DMS114 treated with DMSO at 0.1 percent for 48 hours (cell line): ENCODE results near the gene PRDX2.
"Not testable (repeated sequence)": the region's sequence is repeated elsewhere in the genome, so short reads cannot be mapped to it uniquely, and the experiment has no call there.

Experiments
- DNase-seq: peaks from one replicate; lab custom pipeline; 2025; ENCODE audit not compliant: unreplicated experiment; lab: John Stamatoyannopoulos, UW

PRDX2 gene

DNA sequence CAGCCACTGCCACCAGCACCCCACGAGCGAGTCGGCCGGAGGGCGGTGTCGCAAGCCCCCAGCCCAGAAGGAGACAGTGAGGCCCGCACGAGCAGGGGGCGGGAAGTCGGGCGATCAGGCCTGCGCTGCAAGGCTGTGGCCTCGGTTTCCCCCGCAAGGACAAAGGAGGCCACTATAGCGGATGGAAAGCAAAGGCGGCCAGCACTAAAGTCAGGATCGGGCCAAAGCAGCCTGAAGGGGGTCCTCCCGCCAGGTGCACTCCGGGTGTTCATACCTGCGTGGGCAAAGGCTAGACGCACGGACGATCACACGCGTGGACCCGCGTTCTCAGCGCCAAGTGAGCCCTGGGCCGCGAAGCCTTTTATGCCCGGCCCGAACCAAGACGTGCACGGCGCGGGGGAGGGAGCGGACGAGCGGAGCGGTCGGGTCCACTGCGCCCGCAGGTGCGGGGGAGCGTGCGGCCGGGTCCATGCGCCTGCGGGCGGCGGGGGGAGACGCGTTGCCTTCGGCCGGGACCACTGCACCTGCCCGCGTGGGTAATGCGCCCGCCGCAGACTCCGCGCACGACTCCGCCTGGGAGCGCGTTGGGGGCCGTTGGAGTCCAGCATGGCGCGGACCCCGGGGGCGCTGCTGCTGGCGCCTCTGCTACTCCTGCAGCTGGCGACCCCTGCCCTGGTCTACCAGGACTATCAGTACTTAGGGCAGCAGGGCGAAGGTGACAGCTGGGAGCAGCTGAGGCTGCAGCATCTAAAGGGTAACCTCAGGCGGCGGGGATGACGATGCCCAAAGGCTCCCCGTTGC lies at the start of gene PRDX2, which contains the start of gene THSD8:
TSS of gene PRDX2 (minus strand) at position 335 of the 801 bp plus-strand sequence. CDS start 539 bp downstream, outside the sequence.
TSS of gene THSD8 (plus strand) at position 604 of the 801 bp plus-strand sequence. CDS start at position 607, 3 bp downstream.
- DNase-seq = no peak

DNA sequence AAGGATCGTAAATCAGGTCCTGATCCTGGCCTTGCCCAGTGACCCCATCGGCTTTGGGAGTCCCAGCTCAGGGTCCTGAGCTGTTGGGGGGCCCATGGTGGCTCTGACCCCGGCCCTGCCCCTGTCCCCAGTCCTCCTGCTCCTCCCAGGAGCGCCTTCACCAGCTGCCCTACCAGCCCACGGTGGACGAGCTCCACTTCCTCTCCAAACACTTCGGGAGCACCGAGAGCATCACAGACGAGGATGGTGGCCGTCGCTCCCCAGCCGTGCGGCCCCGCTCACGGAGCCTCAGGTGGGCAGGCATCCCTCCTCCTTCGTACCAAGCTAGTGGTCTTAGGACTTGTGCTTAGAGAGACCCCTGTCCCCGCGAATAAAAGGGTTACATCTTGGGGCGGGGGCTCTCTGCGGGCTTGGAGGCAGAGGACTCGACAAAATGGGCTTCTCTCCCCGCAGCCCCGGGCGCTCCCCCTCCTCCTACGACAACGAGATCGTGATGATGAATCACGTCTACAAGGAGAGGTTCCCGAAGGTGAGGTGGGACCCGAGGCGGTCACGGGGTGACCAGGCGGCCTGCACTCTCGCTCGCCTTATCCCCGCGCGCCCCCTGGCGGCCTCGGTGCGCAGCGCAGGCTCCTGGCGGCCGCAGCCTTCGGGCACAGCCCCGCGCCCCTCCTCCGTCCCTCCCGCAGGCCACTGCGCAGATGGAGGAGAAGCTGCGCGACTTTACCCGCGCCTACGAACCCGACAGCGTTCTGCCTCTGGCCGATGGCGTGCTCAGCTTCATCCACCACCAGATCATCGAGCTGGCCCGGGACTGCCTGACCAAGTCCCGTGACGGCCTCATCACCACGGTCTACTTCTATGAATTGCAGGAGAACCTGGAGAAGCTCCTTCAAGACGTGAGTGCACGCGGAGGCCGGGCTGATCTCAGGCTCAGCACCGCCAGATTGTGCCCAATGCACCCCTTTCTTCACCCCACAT lies 45.8 kb upstream of the PRDX2 start:
- DNase-seq = no peak

DNA sequence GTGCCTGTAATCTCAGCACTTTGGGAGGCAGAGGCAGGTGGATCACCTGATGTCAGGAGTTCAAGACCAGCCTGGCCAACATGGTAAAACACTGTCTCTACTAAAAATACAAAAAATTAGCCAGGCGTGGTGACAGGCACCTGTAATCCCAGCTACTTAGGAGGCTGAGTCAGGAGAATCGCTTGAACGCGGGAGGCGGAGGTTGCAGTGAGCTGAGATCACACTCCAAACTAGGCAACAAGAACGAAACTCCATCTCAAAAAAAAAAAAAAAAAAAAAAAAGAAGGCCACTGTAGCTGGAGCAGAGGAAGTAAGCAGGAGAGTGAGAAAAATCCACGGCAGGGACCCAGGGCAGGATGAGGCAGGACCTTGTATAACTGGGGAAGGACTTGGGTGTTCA lies 45.0 kb upstream of the PRDX2 start:
- not testable (repeated sequence) for DNase-seq

DNA sequence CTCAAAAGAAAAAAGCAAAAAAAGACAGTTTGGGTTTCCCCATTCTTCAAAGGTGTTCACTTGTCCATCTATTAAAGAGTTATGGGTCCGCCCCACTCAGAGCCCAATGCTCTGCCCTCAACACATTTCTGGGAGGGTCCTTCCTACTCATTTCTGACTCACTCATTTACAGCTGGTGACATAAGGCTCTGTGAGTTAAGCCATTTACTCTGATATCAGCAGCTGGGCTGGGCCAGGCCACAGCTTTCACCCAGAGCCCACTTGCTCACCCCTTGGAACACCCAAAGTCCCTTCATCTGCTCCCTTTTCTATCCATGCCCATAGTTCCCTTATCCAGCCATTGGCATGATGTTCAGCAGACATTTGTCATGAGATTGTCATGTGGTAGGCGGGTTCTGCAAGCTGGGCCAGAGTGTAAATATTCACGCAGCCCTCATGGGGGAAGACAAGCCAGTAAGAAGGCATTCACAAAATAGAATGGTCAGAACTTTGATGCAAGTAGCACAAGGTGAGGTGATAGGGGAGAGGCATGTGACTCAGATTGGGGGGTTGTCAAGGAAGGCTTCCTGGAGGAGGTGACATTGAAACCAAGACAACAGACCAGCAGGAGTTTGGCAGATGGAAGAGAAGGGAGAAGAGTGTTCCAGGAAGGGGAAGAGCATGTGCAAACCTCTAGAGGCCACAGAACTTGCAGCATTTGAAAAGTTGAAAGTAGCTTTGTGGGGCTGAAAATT lies 42.6 kb upstream of the PRDX2 start:
- DNase-seq = no peak

DNA sequence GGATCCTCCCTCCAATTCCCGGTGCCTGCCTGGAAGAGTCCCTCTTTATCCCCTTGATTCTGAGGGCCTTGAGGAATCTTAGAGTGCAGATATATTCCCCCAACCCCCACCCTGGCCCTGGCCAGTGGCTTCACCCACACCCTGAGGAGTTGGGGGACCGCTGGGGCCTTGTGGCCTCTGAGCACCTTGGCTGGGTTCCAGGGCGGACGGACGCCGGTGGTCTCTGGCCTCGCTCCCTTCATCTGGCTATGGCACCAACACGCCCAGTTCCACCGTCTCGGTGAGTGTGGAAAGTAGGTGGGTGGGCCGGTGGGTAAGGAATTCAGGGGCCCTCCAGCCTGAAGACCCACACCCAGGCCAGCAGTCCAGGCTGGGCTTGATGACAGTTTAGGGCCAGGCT lies 41.7 kb upstream of the PRDX2 start:
- no peak for DNase-seq

DNA sequence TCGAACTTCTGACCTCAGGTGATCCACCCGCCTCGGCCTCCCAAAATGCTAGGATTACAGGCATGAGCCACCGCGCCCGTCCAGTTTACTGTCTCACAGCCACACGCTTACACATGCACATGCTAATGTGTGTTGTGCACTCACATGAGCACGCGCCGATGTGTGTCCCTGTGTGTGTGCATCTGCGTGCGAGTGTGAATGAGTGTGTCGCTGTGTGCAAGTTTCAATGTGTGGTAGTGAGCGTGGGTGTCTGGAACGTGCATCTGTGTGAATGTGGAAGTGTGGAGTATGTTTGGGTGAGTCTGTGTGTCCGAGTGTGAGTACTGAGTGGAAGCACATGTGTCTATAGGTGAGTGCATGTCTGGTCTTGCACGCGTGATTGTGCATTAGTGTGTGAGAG lies 40.9 kb upstream of the PRDX2 start:
- no peak for DNase-seq

DNA sequence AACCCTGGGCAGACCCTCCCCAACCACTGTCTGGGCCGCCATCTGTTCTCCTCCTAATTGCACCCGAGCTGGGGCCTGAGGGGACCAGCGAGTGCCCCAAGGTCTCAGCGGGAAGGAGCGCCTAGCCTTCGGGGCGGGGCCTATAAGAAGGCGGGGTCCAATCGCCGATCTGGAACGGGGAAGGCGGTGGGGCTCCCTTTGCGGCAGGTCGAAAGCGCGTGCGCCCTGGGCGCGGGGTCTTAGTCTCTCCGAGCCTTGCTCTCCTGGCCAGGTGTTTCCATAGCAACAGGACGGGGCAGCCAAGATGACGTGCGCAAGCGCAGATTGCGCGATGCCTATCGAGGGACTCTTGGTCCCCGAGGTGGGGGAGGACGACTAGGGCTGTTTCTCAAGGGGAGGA lies 39.5 kb upstream of the PRDX2 start:
- DNase-seq = no peak

DNA sequence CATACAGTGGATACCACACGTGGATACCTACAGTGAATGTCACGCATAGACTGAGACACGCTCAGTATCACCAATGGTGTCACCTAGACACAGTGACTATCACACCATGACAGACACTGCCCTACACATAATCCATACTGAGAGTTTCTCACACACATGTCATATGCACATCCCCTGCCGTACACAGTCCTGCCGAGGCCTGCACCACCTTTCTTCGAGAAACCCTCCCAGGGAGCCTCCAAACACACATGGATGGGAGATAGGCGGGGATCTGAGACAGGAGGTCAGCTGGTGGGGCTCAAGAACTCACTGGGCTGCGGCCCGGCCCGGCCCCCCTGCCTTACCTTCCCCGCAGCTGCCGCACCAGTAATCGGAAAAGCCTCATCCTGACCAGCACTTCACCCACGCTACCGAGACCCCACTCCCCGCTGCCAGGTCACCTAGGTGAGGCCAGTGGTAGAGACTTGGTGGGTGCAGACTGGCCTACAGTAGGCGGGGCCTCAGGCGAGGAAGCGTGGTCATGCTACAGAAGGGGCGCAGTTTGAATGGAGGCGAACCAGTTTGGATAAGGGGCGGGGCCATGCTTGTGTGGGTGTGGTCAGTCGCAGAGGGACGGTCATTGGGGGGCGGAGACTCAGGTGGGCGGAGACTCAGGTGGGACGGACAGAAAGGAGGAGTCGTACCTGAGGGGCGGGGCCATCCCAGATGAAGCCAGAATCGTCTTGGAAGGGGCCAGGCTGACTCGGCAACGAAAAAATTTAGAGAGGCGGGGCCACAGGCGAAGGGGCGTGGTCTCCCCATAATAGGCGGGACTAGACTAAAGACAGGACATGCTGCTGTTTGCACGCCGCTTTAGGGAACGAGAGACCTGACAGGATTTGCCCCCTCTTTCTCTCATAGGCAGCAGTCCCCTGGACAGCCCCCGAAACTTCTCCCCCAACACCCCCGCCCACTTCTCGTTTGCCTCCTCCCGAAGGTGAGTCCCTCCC lies 38.8 kb upstream of the PRDX2 start:
- no peak for DNase-seq

DNA sequence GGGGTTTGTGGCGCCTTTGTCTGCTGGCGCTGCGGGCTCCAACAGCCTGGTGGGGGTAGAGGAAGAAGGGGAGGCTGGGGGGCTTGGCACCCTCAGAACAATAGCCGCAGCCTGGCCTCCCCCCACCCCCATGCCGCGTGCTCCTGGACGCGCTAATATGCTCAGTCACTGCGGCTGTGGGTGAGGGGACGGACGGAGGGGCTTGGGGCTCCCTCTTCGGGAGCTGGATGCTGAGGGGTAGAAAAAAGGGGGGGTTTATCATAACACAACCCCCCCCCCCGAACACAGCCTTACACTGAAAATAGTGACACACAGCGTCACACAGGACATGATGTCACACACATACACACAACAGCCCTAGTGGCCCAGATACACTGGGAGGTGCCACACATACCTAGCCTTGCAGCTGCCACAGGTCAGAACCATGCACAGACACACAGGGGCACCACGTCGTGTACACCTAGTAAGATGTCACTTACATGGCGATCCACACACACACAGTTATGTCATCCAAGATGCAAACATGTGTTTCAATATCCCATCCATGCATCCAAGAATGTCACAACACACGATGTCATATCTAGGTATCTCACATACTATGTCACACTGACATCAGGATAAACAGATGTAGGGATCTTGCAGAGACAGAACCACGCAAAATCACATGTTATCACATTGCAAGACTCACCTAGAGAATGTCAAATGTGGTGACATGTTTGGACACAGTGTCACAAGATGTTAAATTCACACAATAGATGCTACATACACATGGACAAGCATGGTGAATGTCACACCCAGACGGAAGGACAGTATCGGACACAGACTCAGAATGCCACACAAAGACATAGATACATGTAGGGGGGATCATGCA lies 37.5 kb upstream of the PRDX2 start:
- DNase-seq = no peak

DNA sequence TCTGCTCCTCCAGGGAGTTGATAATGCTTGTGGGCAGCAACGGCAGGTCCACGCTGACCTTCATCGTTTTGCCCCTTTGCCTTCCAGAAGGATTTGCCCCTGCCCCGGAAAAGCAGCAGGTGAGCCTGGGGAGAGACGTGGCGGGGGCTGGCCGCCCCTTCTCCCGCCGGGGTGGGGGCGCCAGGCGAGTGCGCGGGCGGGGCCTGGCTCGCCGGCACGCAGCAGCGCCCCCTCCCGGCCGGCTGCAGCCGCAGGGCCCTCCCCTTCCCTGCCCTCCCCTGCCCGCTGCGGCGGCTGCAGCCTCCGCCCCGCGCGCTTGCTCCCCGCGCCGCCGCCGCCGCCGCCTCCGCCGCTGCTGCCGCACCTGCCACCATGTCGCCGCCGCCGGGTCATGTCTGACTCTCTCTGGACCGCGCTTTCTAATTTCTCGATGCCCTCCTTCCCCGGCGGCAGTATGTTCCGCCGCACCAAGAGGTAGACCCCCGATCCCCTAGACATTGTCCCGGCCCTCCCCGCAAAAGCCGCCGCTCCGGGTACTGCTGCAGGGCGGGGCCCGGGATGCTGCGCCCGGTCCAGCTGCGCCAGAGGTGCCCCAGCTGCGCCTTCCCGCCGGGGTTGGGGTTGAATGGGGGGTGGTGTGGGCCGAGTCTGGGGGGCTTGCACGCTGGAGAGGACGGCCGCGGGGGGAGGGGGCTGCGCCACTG lies 36.7 kb upstream of the PRDX2 start, which contains the start of gene MAST1:
TSS of gene MAST1 (plus strand) at position 334 of the 704 bp plus-strand sequence. CDS start at position 392, 58 bp downstream.
- no peak for DNase-seq

DNA sequence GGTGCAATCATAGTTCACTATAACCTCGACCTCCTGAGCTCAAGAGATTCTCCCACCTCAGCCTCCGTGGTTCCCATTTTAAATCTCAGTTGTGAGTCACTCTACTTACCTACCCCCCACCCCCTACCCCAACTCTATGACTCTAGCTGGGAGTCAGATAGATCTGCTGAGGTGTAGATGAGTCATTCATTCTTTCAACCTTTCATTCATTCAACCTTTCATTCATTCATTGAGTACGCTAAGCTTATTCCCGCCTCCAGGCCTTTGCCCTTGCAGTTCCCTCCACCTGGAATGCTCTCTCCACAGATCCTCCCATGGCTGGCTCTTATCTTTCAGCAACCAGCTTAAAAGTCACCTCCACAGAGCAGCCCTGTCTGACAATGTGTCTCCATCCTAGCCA lies 35.6 kb upstream of the PRDX2 start:
- no peak for DNase-seq

DNA sequence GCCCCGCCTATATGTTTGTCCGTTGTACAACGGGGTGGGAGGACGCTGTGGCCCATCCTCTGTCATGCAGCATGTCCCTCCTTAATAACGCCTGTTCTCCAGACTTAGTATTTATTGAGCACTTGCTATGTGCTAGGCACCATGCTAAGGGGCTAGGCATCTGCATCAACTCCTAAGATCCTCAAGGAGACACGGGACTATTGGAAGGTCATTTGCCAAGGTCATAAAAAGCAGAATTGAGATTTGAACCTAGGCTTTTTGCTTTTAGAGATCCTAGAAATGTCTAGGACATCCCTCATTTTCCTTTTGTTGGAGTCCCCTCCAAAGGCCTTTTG lies 34.9 kb upstream of the PRDX2 start:
- DNase-seq = no peak

DNA sequence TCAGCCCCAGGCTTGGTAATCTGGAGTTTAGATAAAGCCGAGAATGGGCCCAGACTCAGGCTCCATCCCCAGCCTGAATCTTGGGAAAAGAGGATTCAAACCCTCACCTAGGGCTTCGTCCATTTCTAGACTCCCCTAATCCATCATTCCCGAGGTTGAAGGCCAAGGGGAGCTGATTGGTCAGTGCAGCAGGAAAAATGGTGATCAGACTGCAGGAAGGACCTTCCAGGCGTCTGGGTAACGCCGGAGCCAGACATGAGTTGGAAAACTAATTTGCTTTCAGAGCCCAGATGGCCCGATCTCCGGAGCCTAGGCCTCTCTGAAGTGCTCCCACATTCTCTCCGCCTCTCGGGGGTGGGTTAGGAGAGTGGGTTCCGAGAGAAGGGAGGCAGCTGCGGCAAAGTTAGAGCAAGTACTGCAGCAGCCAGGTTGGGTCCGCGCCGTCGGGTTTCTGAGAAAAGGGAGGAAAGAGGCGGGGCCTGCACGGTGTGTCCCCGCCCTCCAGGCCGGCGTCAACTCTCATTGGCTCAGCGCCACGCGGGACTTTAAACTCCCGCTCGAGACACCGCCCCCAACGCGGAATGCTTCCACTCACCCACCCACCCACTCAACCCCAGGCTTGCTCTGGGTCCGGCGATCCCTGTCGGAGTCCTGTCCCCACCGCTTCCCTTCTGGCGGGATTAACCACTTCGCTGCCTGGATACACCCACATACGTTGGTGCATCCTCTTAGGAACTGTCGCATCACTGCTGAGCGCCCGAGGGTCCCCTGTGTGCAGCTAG lies 33.6 kb upstream of the PRDX2 start:
- peak; percentile 43 for DNase-seq

DNA sequence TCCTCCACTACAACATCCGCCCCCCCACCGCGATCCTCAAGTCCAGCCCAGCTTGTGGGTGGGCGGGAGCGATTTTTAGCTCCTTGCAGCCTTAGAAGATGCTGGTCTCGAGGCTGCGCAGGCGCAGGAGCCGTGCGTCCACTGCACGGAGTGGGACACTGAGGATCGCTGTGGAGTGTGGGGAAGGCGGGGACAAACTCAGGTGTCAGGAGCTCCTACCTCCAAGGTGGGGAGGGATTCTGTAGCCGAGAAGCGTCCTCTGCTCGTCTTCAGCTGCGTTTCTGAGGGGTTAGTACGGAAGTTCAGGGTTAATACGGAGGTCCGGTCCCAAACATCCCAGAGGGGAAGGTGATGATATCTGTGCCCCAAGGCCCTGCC lies 33.0 kb upstream of the PRDX2 start, which contains the start of gene RTBDN:
TSS of gene RTBDN (minus strand) at position 14 of the 378 bp plus-strand sequence. CDS start 4,600 bp downstream, outside the sequence.
- DNase-seq = peak; percentile 15

DNA sequence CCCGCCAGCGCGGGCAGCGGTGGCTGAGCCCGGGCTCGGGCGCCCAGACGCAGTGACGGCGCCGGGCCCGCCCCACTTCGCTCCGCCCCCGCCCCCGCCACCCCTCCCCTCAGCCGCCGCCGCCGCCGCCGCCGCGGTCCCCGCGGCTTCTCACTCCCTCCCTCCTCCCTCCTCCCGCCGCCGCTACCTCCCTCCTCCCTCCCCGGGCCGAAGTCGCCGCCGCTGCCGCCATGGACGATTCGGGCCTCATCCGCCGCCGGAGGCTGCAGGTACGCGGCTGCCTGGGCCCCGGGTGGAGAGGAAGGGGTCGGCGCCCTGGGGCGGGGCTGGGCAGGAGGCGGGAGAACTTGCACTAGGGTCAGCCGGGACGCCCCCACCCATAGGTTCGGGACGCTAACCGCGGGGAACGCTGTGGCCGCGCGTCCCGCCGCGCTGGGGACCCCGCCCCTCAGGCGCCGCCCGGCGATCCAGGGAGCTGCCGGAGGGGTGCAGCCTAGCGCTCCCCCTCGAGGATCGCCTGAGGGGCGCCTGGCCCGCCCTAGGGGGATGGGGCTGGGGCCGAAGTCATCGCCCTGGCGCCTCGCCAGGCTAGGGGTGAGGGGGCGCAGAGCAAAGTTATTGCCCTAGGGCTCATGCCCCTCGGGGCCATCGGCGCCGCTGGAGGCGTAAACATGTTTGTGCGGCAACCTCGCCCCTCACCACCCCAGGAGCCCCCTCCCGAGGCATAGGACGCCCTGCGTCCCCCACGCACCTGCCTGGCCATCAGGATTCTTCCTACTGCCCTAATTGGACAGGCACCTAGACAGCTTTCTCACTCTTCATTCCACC lies 32.4 kb upstream of the PRDX2 start:
- DNase-seq = no peak

DNA sequence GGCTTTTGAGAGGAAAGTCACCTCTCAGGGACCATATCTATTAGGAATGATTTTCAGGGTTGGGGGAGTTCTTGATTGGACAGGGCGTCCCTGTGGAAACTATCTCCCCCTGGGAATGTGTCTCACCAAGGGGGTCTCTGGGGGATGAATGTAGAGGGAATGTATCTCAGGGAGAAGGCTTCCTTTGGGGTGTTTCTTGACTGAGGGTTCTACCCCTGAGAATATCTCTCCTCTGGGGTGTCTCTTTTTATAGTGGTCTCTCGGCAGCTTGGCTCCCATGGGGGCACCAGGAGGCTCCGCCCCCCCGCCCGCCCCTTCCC lies 31.8 kb upstream of the PRDX2 start:
- DNase-seq = no peak

DNA sequence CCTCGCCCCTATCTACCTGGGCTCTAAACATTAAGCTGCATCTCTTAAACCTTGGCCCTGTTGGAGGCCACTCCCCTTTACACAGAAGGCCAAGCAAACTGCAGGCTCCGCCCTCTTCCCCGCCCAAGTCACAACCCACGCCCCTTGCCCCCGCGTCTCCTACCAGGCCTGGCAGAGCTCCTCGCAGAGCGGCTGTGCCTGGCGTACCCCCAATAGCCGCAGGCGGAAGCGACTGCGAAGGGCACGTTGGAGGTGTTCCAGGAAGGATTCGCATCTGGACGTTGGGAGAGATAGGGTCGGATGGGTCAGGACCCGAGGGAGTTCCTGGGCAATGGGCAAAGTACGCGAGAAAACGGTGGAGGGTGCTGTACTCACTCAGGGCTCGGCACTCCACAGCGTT lies 26.9 kb upstream of the PRDX2 start:
- DNase-seq = no peak
